NT2/D1 (cell line): Measurements from ENCODE around the gene MEG3.

Source experiments
- SUZ12 ChIP-seq: IDR thresholded peaks from 2 replicates; pipeline ENCODE4 v1.6.1; 2011; ENCODE audit not compliant: insufficient read length, insufficient read depth; ENCODE audit errors: extremely low read depth
- YY1 ChIP-seq: IDR thresholded peaks from 2 replicates; pipeline ENCODE4 v1.6.1; 2011; ENCODE audit not compliant: insufficient read length, insufficient read depth
- ZNF274 ChIP-seq: IDR thresholded peaks from 2 replicates; pipeline ENCODE4 v1.6.1; 2011; ENCODE audit warnings: mild to moderate bottlenecking, low read depth, low read length

DNA sequence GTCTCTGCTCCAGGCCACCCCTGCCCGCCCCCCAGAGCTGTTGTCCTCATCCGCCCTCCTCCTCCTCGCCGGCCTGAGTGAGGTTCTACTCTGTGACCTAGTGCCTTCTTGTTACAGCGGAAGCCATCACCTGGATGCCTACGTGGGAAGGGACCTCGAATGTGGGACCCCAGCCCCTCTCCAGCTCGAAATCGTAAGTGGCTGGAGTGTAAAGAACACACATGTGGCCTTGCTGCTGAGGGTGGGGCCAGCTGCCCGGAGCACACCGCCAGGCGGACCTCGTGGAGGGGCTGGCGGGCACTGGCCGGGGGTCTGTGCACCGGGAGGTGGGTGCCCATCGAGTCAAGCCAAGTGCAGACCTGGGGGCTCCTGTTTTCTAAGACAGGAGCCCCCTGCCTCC lies 19.4 kb downstream of the MEG3 start:
- TF ChIP-seq YY1: no peak
- TF ChIP-seq ZNF274: no peak
- no peak for TF ChIP-seq SUZ12
